ENCODE measurements around the gene C3orf38.
"Not testable (repeated sequence)": the region's sequence is repeated elsewhere in the genome, so short reads cannot be mapped to it uniquely, and the experiment has no call there.

Gene C3orf38

GRCh38 chr3:88117683-88118082 is 32.1 kb upstream of the C3orf38 start:
- H3K4me3 ChIP-seq (ENCODE audit: low read depth, low read length) = no peak overlapping the region
- TF ChIP-seq CTCF (IDR thresholded peaks at IDR 0.05; ENCODE audit: low read depth, low read length) = no peak

- not testable (repeated sequence) for H3K4me3 ChIP-seq (ENCODE audit: low read depth, low read length)
These were observed 31.2 kb upstream of the C3orf38 start for GRCh38 chr3:88118603-88119002.

GRCh38 chr3:88123526-88123925 is 26.2 kb upstream of the C3orf38 start:
- no peak overlapping the region for H3K4me3 ChIP-seq (ENCODE audit: low read depth, low read length)

GRCh38 chr3:88131695-88132094 is 18.1 kb upstream of the C3orf38 start:
- no peak overlapping the region for H3K4me3 ChIP-seq (ENCODE audit: low read depth, low read length)
- TF ChIP-seq CTCF (IDR thresholded peaks at IDR 0.05; ENCODE audit: low read depth, low read length) = no peak

More at GRCh38 chr3:88123526-88123925, 26.2 kb upstream of the C3orf38 start:
- TF ChIP-seq CTCF (IDR thresholded peaks at IDR 0.05; ENCODE audit: low read depth, low read length) = no peak

- no peak for TF ChIP-seq CTCF (IDR thresholded peaks at IDR 0.05; ENCODE audit: low read depth, low read length)
- H3K4me3 ChIP-seq (ENCODE audit: low read depth, low read length) = no peak overlapping the region
These were observed 16.9 kb upstream of the C3orf38 start for GRCh38 chr3:88132894-88133293.

GRCh38 chr3:88133711-88134263 is 16.0 kb upstream of the C3orf38 start:
- no peak for TF ChIP-seq CTCF (IDR thresholded peaks at IDR 0.05; ENCODE audit: low read depth, low read length)
- no peak overlapping the region for H3K4me3 ChIP-seq (ENCODE audit: low read depth, low read length)

- TF ChIP-seq CTCF (IDR thresholded peaks at IDR 0.05; ENCODE audit: low read depth, low read length) = no peak
- no peak overlapping the region for H3K4me3 ChIP-seq (ENCODE audit: low read depth, low read length)
These were observed 11.9 kb upstream of the C3orf38 start for GRCh38 chr3:88137836-88138235.

- no peak for TF ChIP-seq CTCF (IDR thresholded peaks at IDR 0.05; ENCODE audit: low read depth, low read length)
- peak overlapping the region; percentile 17; the same call in 1 of the 2 replicates for H3K4me3 ChIP-seq (ENCODE audit: low read depth, low read length)
These were observed 8.2 kb upstream of the C3orf38 start for GRCh38 chr3:88141458-88142083.

Data from WI38 (cell line).